Sigmoid colon (tissue), 7 donors: ENCODE measurements around the gene SHROOM4. TPM values are rescaled to one million over a fixed set of nuclear protein-coding genes. Genes with fewer than 3 reads are reported as not detected.

Source experiments
- DNase-seq: peaks from one replicate; pipeline ENCODE4 v3.0.0-alpha.2; 2019
- H3K27ac ChIP-seq, 4 donors: fragments of 200-600 bp; sonication (generic); one replicate each; pipeline ENCODE4 v1.5.1; 2016 to 2019; ENCODE audit warnings: mild to moderate bottlenecking in 1 of 4
- H3K27me3 ChIP-seq, 3 donors: fragments of 200-600 bp; sonication (generic); one replicate each; pipeline ENCODE4 v1.5.1; 2019; ENCODE audit warnings: mild to moderate bottlenecking in 1 of 3
- H3K36me3 ChIP-seq, 4 donors: fragments of 200-600 bp; sonication (generic); one replicate each; pipeline ENCODE4 v1.5.1; 2016 to 2019
- H3K4me1 ChIP-seq, 4 donors: fragments of 200-600 bp; sonication (generic); one replicate each; pipeline ENCODE4 v1.5.1; 2017 to 2019
- H3K4me3 ChIP-seq, 4 donors: fragments of 200-600 bp; sonication (generic); one replicate each; pipeline ENCODE4 v1.5.1; 2017 to 2019; ENCODE audit warnings: mild to moderate bottlenecking in 2 of 4, moderate library complexity in 1 of 4
- H3K9me3 ChIP-seq, 4 donors: fragments of 200-600 bp in 3 of 4; sonication (generic) in 3 of 4; one replicate each; pipeline versions ENCODE4 v1.5.1 to v1.6.1; 2013 to 2019
- EP300 ChIP-seq, 4 donors: sonication (generic); formaldehyde crosslinking; IDR thresholded peaks; one replicate each; pipeline ENCODE4 v1.6.1; 2017; ENCODE audit warnings: antibody characterized with exemption in 4 of 4
- POLR2A ChIP-seq, 2 donors: fragments of 450-650 bp; IDR thresholded peaks; one replicate each; pipeline ENCODE4 v1.6.1; 2016; ENCODE audit warnings: antibody characterized with exemption in 2 of 2, mild to moderate bottlenecking in 2 of 2, moderate library complexity in 2 of 2
- POLR2AphosphoS5 ChIP-seq, 4 donors: sonication (generic); formaldehyde crosslinking; IDR thresholded peaks; one replicate each; pipeline ENCODE4 v1.6.1; 2017; ENCODE audit warnings: antibody characterized with exemption in 4 of 4
- WGBS, 2 donors: extraction: QIAGEN DNeasy Blood & Tissue Kit; methylation state at CpG; one replicate each; pipeline ENCODE4 v1.1.7; 2013; 5-methylcytosine and 5-hydroxymethylcytosine counted together
- intact Hi-C: fragments of 100-400 bp; cut with DNase I; formaldehyde crosslinking; loops from one replicate; pipeline ENCODE4 v1.15.1; 2023
- polyA plus RNA-seq, 3 donors: library from polyadenylated mRNA; stranded (reverse); fragments of 200-250 nt; gene quantifications; one replicate each; pipeline ENCODE4 v1.2.3, GENCODE V29; 2013
- total RNA-seq, 4 donors: library from RNA; depleted of rRNA; stranded (reverse); fragments of >200 nt; gene quantifications; one replicate each; pipeline ENCODE4 v1.1.0, GENCODE V29; 2016
- TF ChIP-seq, protein P1 (sequence below), 4 experiments: fragments of 450-650 bp in 3 of 4; fragments of 200-600 bp in 1 of 4; IDR thresholded peaks; one replicate each; pipeline ENCODE4 v1.5.1; 2016 to 2019; ENCODE audit warnings: antibody characterized with exemption in 4 of 4, mild to moderate bottlenecking in 3 of 4, moderate library complexity in 2 of 4
- donor health status: healthy with polysubstance abuse.
- donor health status: Bipolar disorder and iron deficiency.
- donor health status: healthy.

The SHROOM4 gene
- total and polyA plus RNA-seq, 7 donors, result 0.46 to 6.1 (median 3.3) TPM; not detected in 1

DNA sequence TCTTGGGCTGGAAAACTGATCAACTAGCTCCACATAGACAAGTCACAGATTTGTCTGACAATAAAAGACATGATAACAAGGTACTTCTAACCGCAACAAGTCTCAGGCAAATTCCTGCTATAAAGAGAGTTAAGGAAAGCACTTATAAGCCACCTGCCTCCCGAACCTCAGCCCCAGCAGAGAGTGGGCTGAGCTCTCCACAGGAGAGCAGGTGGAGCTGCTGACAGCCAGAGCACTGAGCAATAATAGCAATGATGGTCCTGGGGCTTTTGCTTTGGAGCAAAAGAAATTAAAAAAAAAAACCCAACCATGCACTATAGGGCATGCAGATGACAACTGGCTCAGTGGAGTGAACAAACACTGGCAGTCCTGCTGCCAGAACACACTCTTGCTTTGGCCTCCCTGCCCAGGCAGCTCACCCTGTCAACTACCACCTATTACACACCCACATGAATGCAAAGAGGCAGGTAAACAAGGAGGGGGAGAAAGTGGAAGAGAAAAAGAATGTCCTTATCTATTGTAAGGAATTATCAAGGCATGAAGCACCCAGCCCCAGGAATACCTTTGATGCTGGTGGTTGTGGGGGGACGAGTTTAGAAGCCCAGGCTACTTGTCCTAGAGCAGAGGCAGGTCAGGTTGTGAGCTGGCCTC, 207.6 kb downstream of the SHROOM4 start:
- DNase-seq, result no peak
- H3K36me3 ChIP-seq, result no peaks in the 10 kb centered on the region
- no peaks in the 10 kb centered on the region for H3K27me3 ChIP-seq
- intact Hi-C loops, result no loop called here
- H3K9me3 ChIP-seq, result no peaks in the 10 kb centered on the region
- no peaks in the 10 kb centered on the region for H3K4me1 ChIP-seq
- H3K27ac ChIP-seq, result no peak overlapping the region
- H3K4me3 ChIP-seq, result no peak overlapping the region
- WGBS, 2 donors, result 84 to 85% methylated on average over 3 of the region's 3 CpGs
- TF ChIP-seq POLR2AphosphoS5 (IDR thresholded peaks at IDR 0.05) (no peak), POLR2A (IDR thresholded peaks at IDR 0.05) (no peak), EP300 (IDR thresholded peaks at IDR 0.05) (no peak)
- TF ChIP-seq, protein P1, sequence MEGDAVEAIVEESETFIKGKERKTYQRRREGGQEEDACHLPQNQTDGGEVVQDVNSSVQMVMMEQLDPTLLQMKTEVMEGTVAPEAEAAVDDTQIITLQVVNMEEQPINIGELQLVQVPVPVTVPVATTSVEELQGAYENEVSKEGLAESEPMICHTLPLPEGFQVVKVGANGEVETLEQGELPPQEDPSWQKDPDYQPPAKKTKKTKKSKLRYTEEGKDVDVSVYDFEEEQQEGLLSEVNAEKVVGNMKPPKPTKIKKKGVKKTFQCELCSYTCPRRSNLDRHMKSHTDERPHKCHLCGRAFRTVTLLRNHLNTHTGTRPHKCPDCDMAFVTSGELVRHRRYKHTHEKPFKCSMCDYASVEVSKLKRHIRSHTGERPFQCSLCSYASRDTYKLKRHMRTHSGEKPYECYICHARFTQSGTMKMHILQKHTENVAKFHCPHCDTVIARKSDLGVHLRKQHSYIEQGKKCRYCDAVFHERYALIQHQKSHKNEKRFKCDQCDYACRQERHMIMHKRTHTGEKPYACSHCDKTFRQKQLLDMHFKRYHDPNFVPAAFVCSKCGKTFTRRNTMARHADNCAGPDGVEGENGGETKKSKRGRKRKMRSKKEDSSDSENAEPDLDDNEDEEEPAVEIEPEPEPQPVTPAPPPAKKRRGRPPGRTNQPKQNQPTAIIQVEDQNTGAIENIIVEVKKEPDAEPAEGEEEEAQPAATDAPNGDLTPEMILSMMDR (IDR thresholded peaks at IDR 0.05), result no peak

DNA sequence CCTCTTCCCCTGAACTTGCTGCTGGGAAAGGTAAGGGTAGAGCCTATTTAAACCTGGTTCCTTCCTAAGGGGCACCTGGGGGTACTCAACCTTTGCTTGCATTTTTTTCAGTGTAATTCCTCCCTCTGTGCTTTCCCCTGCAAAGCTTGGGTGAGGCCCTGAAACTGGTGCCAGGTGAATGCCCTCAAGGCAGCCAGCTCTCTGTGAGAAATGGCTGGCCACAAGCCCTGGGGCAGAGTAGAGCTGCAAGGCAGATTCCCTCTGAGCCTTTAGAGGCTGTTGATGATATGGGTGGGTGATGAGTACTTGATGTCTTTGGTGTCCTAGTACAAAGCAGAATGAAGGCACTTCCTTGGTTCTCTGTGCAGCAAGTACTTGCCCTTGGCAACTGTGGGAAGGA, 217.9 kb downstream of the SHROOM4 start:
- DNase-seq, result no peak
- H3K27me3 ChIP-seq, result no peaks in the 10 kb centered on the region
- no peaks in the 10 kb centered on the region for H3K4me1 ChIP-seq
- TF ChIP-seq EP300 (IDR thresholded peaks at IDR 0.05) (no peak), POLR2A (IDR thresholded peaks at IDR 0.05) (no peak), POLR2AphosphoS5 (IDR thresholded peaks at IDR 0.05) (no peak)
- TF ChIP-seq, protein P1 (IDR thresholded peaks at IDR 0.05), result no peak
- H3K9me3 ChIP-seq, result no peaks in the 10 kb centered on the region
- H3K36me3 ChIP-seq, result no peaks in the 10 kb centered on the region
- H3K27ac ChIP-seq, result no peak overlapping the region
- H3K4me3 ChIP-seq, result no peak overlapping the region
- intact Hi-C loops, result no loop called here

DNA sequence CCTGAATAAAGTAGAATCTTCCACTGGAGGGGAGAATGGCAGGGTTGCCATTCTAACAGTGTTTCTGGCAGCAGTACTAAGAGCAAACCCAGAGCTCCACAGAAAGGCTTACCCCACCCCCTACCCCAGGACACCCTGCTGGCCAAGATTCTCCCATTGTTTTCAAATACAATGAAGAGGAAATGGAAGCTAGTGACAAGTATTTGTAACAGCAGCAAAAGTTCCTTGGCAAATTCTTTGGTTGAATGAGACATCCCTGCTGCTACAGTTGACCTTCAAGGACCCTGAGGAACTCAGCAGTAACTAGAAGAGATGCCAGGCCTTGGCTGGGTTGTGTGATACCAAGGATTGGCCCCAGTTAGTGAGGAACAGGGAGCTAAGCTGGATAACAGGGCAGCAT, 219.2 kb downstream of the SHROOM4 start:
- H3K27me3 ChIP-seq, result no peaks in the 10 kb centered on the region
- DNase-seq, result no peak
- intact Hi-C loops, result no loop called here

DNA sequence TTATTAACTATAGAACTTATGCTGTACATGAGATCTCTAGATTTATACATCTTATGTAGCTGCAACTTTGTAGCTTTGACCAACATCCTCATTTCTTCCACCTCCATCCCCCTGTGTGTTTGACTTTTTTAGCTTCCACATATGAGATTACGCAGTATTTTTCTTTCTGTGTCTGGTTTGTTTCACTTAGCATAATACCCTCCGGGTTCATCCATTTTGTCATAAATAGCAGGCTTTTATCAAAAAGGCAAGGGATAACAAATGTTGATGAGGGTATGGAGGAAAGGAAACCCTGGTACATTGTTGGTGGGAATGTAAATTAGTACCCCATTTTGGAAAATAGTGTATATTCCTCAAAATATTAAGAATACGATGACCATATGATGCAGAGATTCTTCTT, 227.0 kb downstream of the SHROOM4 start:
- TF ChIP-seq POLR2AphosphoS5 (IDR thresholded peaks at IDR 0.05) (no peak), POLR2A (IDR thresholded peaks at IDR 0.05) (no peak), EP300 (IDR thresholded peaks at IDR 0.05) (no peak)
- TF ChIP-seq, protein P1 (IDR thresholded peaks at IDR 0.05), result no peak
- H3K36me3 ChIP-seq, result no peaks in the 10 kb centered on the region
- no peak for DNase-seq
- WGBS, 2 donors, result 94 to 96% methylated on average over 3 of the region's 3 CpGs
- H3K27ac ChIP-seq, result no peak overlapping the region
- H3K4me3 ChIP-seq, result no peak overlapping the region
- intact Hi-C loops, result no loop called here
- H3K9me3 ChIP-seq, result no peaks in the 10 kb centered on the region
- H3K27me3 ChIP-seq, result no peaks in the 10 kb centered on the region
- no peaks in the 10 kb centered on the region for H3K4me1 ChIP-seq

More for the DNA sequence above, 219.2 kb downstream of the SHROOM4 start:
- no peaks in the 10 kb centered on the region for H3K9me3 ChIP-seq
- H3K27ac ChIP-seq, result no peak overlapping the region
- H3K36me3 ChIP-seq, result no peaks in the 10 kb centered on the region
- no peaks in the 10 kb centered on the region for H3K4me1 ChIP-seq
- no peak overlapping the region for H3K4me3 ChIP-seq
- no peak for TF ChIP-seq POLR2A (IDR thresholded peaks at IDR 0.05)
- TF ChIP-seq POLR2AphosphoS5 (IDR thresholded peaks at IDR 0.05), result no peak
- TF ChIP-seq, protein P1 (IDR thresholded peaks at IDR 0.05), result no peak
- no peak for TF ChIP-seq EP300 (IDR thresholded peaks at IDR 0.05)

DNA sequence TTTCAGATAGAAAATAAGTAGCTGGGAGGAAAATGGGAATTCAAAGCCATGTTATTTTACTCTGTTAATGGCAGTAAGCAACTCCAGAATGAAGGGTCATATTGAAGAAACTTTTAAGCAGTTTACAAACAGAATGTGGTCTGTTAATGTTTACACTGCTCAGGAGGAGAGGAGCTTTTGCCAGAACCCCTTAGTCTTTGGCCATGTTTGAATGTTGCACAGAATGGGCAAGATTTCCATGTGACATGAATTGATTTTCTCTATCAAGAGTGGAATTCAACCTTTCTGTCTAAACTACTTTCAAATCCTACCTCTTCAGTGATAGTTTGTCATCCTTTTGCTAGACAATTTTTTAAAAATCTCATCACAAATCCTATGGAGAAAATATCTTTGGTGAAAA, 227.6 kb downstream of the SHROOM4 start:
- Histone ChIP-seq H3K4me1 (no peaks in the 10 kb centered on the region), H3K9me3 (no peaks in the 10 kb centered on the region), H3K36me3 (no peaks in the 10 kb centered on the region), H3K27ac (no peak overlapping the region), H3K4me3 (no peak overlapping the region), H3K27me3 (no peaks in the 10 kb centered on the region)
- intact Hi-C loops, result no loop called here
- TF ChIP-seq POLR2AphosphoS5 (IDR thresholded peaks at IDR 0.05), result no peak
- TF ChIP-seq EP300 (IDR thresholded peaks at IDR 0.05), result no peak
- TF ChIP-seq, protein P1 (IDR thresholded peaks at IDR 0.05), result no peak
- no peak for TF ChIP-seq POLR2A (IDR thresholded peaks at IDR 0.05)
- no peak for DNase-seq
